Gastroesophageal sphincter (tissue), 4 donors: ENCODE data around the gene ZNF500. TPM values are rescaled to one million over a fixed set of nuclear protein-coding genes. Genes with fewer than 3 reads are reported as not detected.

Experiments
- ATAC-seq: fragments of 150-250 bp; one replicate; pipeline ENCODE4 v1.9.1; 2016; ENCODE audit warnings: mild to moderate bottlenecking, moderate library complexity
- H3K27ac ChIP-seq, 4 donors: fragments of 200-600 bp; sonication (generic) in 3 of 4; 1 replicate in 3 of 4; 2 replicates in 1 of 4; pipeline ENCODE4 v1.5.1; 2016 to 2019
- H3K27me3 ChIP-seq: fragments of 200-600 bp; sonication (generic); one replicate; pipeline ENCODE4 v1.5.1; 2019
- H3K36me3 ChIP-seq, 2 donors: fragments of 200-600 bp; sonication (generic); one replicate each; pipeline ENCODE4 v1.5.1; 2019; ENCODE audit warnings: control low read depth in 1 of 2
- H3K4me1 ChIP-seq, 3 donors: fragments of 200-600 bp; sonication (generic); 1 replicate in 2 of 3; 2 replicates in 1 of 3; pipeline ENCODE4 v1.5.1; 2016 to 2019; ENCODE audit warnings: control low read depth in 2 of 3
- H3K4me3 ChIP-seq, 2 donors: fragments of 200-600 bp; sonication (generic); one replicate each; pipeline ENCODE4 v1.5.1; 2019; ENCODE audit warnings: mild to moderate bottlenecking in 1 of 2, moderate library complexity in 1 of 2
- H3K9me3 ChIP-seq, 3 donors: fragments of 200-600 bp; sonication (generic); one replicate each; pipeline ENCODE4 v1.5.1; 2017 to 2019; ENCODE audit warnings: control low read depth in 2 of 3
- EP300 ChIP-seq: sonication (generic); formaldehyde crosslinking; IDR thresholded peaks from one replicate; pipeline ENCODE4 v1.6.1; 2017; ENCODE audit warnings: antibody characterized with exemption, mild to moderate bottlenecking
- POLR2A ChIP-seq, 2 donors: fragments of 450-650 bp; IDR thresholded peaks; one replicate each; pipeline ENCODE4 v1.6.1; 2017; ENCODE audit warnings: antibody characterized with exemption in 2 of 2, mild to moderate bottlenecking in 2 of 2, moderate library complexity in 1 of 2
- POLR2AphosphoS5 ChIP-seq: sonication (generic); formaldehyde crosslinking; IDR thresholded peaks from one replicate; pipeline ENCODE4 v1.6.1; 2017; ENCODE audit warnings: antibody characterized with exemption
- WGBS, 2 donors: methylation state at CpG; one replicate each; pipeline ENCODE4 v1.1.5; 2018; ENCODE audit warnings: low coverage in 1 of 2; 5-methylcytosine and 5-hydroxymethylcytosine counted together
- total RNA-seq, 4 donors: library from RNA; depleted of rRNA; stranded (reverse); fragments of >200 nt; gene quantifications; one replicate each; pipeline ENCODE4 v1.1.0, GENCODE V29; 2016
- TF ChIP-seq, protein P1 (sequence below), 4 experiments: fragments of 200-600 bp in 2 of 4; fragments of 450-650 bp in 2 of 4; sonication (generic) in 1 of 4; IDR thresholded peaks; one replicate each; pipeline ENCODE4 v1.5.1; 2017 to 2019; ENCODE audit warnings: antibody characterized with exemption in 4 of 4, mild to moderate bottlenecking in 2 of 4, moderate library complexity in 2 of 4

Gene ZNF500
- total RNA-seq, 4 donors from 2014 or later, result 12.6 to 15.8 (median 13.8) TPM

DNA sequence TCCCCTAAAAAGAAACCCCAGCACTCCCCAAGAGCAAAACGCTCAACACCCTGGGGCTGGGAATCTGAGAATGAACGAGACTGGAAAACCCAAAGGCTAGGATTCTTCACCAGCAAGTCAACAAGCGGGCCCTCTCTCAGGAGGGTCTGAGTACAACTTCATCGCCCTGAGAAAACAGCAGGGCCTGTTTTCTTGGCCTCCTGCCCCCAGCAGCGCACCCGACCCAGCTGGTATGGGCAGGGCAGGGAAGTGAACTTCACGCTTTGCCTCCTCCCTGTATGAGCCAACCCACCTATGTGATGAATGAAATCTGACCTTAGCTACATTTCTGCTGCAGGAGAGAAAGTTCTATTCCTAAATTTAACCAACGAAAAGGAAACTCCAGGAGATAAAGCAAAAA lies 62.5 kb downstream of the ZNF500 start:
- no peaks in the 10 kb centered on the region for H3K4me1 ChIP-seq
- H3K27ac ChIP-seq, result no peak overlapping the region
- H3K4me3 ChIP-seq, result no peak overlapping the region
- H3K36me3 ChIP-seq, result peaks cover 0 to 92% of the 10 kb centered on the region in 2 donors
- no peaks in the 10 kb centered on the region for H3K9me3 ChIP-seq
- TF ChIP-seq, protein P1, sequence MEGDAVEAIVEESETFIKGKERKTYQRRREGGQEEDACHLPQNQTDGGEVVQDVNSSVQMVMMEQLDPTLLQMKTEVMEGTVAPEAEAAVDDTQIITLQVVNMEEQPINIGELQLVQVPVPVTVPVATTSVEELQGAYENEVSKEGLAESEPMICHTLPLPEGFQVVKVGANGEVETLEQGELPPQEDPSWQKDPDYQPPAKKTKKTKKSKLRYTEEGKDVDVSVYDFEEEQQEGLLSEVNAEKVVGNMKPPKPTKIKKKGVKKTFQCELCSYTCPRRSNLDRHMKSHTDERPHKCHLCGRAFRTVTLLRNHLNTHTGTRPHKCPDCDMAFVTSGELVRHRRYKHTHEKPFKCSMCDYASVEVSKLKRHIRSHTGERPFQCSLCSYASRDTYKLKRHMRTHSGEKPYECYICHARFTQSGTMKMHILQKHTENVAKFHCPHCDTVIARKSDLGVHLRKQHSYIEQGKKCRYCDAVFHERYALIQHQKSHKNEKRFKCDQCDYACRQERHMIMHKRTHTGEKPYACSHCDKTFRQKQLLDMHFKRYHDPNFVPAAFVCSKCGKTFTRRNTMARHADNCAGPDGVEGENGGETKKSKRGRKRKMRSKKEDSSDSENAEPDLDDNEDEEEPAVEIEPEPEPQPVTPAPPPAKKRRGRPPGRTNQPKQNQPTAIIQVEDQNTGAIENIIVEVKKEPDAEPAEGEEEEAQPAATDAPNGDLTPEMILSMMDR (IDR thresholded peaks at IDR 0.05), result no peak
- no peak for TF ChIP-seq POLR2A (IDR thresholded peaks at IDR 0.05)
- TF ChIP-seq POLR2AphosphoS5, result no peak
- no peak for TF ChIP-seq EP300
- no peak for ATAC-seq
- 83 to 100% methylated on average over 1 to 6 of the region's 8 CpGs for WGBS, 2 donors
- H3K27me3 ChIP-seq, result no peaks in the 10 kb centered on the region

DNA sequence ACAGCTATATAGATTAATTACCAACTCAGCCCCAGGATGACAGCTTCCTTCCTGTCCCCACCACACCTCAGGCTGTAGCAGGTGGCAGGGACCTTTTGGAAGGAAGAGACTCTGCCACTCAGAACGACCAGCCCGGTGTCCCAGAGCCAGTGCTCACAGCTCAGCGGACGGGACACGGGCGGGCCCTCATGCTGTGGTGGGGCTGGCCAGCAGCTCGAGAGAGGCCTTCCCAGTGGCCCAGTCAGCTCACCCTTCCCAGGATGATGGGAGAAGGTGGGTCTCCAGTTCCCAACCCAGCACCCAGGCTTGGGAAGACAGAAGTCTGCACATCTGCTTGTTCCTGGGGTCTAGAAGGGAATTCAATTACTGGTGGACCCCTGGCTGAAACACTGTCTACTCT lies 63.1 kb downstream of the ZNF500 start:
- no CpG with 5 or more reads among the region's 7 CpGs for WGBS, 2 donors
- H3K36me3 ChIP-seq, result peaks cover 0 to 92% of the 10 kb centered on the region in 2 donors
- H3K4me3 ChIP-seq, result no peak overlapping the region
- H3K27ac ChIP-seq, result no peak overlapping the region
- TF ChIP-seq EP300 (no peak), POLR2AphosphoS5 (no peak), POLR2A (IDR thresholded peaks at IDR 0.05) (no peak)
- TF ChIP-seq, protein P1 (IDR thresholded peaks at IDR 0.05), result no peak
- no peaks in the 10 kb centered on the region for H3K4me1 ChIP-seq
- no peak for ATAC-seq
- no peaks in the 10 kb centered on the region for H3K27me3 ChIP-seq
- H3K9me3 ChIP-seq, result no peaks in the 10 kb centered on the region

- H3K9me3 ChIP-seq, result no peaks in the 10 kb centered on the region
- peaks cover 0 to 96% of the 10 kb centered on the region in 2 donors for H3K36me3 ChIP-seq
- H3K27me3 ChIP-seq, result no peaks in the 10 kb centered on the region
- 59 to 85% methylated on average over 6 to 7 of the region's 7 CpGs for WGBS, 2 donors
- H3K27ac ChIP-seq, result no peak overlapping the region
- H3K4me1 ChIP-seq, result no peaks in the 10 kb centered on the region
- ATAC-seq, result no peak
- TF ChIP-seq POLR2AphosphoS5, result no peak
- TF ChIP-seq POLR2A (IDR thresholded peaks at IDR 0.05), result no peak
- TF ChIP-seq, protein P1 (IDR thresholded peaks at IDR 0.05), result no peak
- no peak for TF ChIP-seq EP300
- H3K4me3 ChIP-seq, result no peak overlapping the region
Measured at GRCh38 chr16:4702466-4702808, 64.5 kb downstream of the ZNF500 start.

DNA sequence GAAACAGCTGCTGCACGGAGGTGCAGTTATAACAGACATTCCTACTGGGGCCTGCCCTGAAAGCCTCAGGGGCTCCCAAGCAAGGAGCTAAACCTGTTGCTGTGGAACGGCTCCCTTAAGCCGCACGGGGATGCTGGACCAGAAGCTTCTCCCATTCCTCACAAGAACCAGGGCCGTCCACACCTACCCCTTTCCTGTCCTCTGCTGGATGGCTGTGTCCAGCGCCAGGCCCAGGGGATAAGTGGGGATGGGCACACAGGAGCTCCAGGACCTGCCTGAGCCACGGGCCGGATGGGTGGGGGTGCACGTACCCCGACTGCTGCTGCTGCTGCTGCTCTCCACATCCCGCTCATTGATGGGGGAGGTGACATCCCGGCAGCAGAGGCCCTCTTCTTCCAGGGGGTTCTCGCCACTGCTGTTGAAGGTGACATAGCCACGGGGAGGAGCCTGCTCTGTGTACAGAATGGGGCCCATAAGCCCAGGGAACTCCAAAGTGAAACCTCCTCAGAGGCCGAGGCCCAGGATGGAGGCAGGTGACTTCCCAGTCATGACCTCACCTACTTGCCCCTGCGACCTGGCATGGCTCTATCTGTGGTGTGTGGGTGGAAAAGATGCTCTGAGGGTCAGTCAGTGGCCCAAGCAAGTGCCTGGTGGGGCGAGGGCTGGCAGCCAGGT lies 65.0 kb downstream of the ZNF500 start:
- WGBS, 2 donors, result 100% methylated on average over 2 of the region's 17 CpGs; no CpG with 5 or more reads in 1 of the 2 donors
- no peak overlapping the region for H3K4me3 ChIP-seq
- H3K27me3 ChIP-seq, result no peaks in the 10 kb centered on the region
- H3K36me3 ChIP-seq, result peaks cover 0 to 96% of the 10 kb centered on the region in 2 donors
- H3K4me1 ChIP-seq, result peaks cover 0 to 4% (median 0%) of the 10 kb centered on the region in 3 donors
- ATAC-seq, result no peak
- H3K27ac ChIP-seq, result no peak overlapping the region
- H3K9me3 ChIP-seq, result no peaks in the 10 kb centered on the region
- TF ChIP-seq, protein P1 (IDR thresholded peaks at IDR 0.05), result no peak
- TF ChIP-seq POLR2A (IDR thresholded peaks at IDR 0.05) (no peak), POLR2AphosphoS5 (no peak), EP300 (no peak)

GRCh38 chr16:4700997-4701743 lies 65.8 kb downstream of the ZNF500 start:
- WGBS, 2 donors, result 86% methylated on average over 9 of the region's 33 CpGs; no CpG with 5 or more reads in 1 of the 2 donors
- H3K36me3 ChIP-seq, result peaks cover 0 to 96% of the 10 kb centered on the region in 2 donors

More at GRCh38 chr16:4700997-4701743, 65.8 kb downstream of the ZNF500 start:
- Histone ChIP-seq H3K27ac (no peak overlapping the region), H3K4me3 (no peak overlapping the region), H3K4me1 (peaks cover 0 to 12% (median 5%) of the 10 kb centered on the region in 3 donors), H3K27me3 (no peaks in the 10 kb centered on the region), H3K9me3 (no peaks in the 10 kb centered on the region)
- TF ChIP-seq POLR2AphosphoS5, result no peak
- no peak for ATAC-seq
